B cell (primary cell): ENCODE results near the gene RIN2. TPM values are rescaled to one million over a fixed set of nuclear protein-coding genes. Genes with fewer than 3 reads are reported as not detected.

ENCODE experiments used
- ATAC-seq: fragments of 200-7000 bp; cut with Tn5 transposase; one replicate; pipeline ENCODE4 v1.10.0; 2021; ENCODE audit warnings: low read depth, mild to moderate bottlenecking, moderate number of reproducible peaks, moderate library complexity
- CTCF ChIA-PET: fragments of 350-600 bp; sonication (Branson Sonifier 250); formaldehyde crosslinking; loops from one replicate; lab custom pipeline; 2021; ENCODE audit warnings: antibody characterized with exemption, inconsistent platforms; lab: Charles Lee
- POLR2A ChIA-PET: fragments of 350-600 bp; sonication (Branson Sonifier 250); formaldehyde crosslinking; loops from one replicate; lab custom pipeline; 2021; ENCODE audit warnings: antibody characterized with exemption; lab: Charles Lee
- DNase-seq: peaks from one replicate; pipeline ENCODE4 v3.0.0; 2013
- H2AFZ ChIP-seq: 2 replicates; pipeline ENCODE4 v1.6.1; 2012; ENCODE audit warnings: mild to moderate bottlenecking, low read depth, low read length; ENCODE audit not compliant: insufficient read depth, poor library complexity, severe bottlenecking
- H3K27ac ChIP-seq, 2 donors: 1 replicate in 1 of 2; 2 replicates in 1 of 2; pipeline ENCODE4 v1.5.1; 2012 to 2013; ENCODE audit warnings: low read length in 2 of 2, mild to moderate bottlenecking in 2 of 2, moderate library complexity in 1 of 2
- H3K27me3 ChIP-seq, 4 experiments: fragments of 200-600 bp in 1 of 4; sonication (generic) in 1 of 4; replicated peaks in 1 of 4; 1 replicate in 2 of 4; 2 replicates in 2 of 4; pipeline versions ENCODE4 v1.6.1 to v1.7.0; 2013 to 2016; ENCODE audit warnings: low read length in 3 of 4, mild to moderate bottlenecking in 2 of 4, mixed read lengths in 1 of 4, moderate library complexity in 1 of 4; ENCODE audit not compliant: insufficient read depth in 4 of 4, control insufficient read depth in 3 of 4; ENCODE audit errors: control extremely low read depth in 1 of 4
- H3K36me3 ChIP-seq, 2 experiments: replicated peaks in 1 of 2; 1 replicate in 1 of 2; 2 replicates in 1 of 2; pipeline versions ENCODE4 v1.6.1 to v1.7.1; 2013; ENCODE audit warnings: low read length in 1 of 2; ENCODE audit not compliant: insufficient read depth in 2 of 2, control insufficient read depth in 1 of 2; ENCODE audit errors: control extremely low read depth in 1 of 2, extremely low read depth in 1 of 2
- H3K4me1 ChIP-seq, 2 donors: fragments of 200-600 bp in 1 of 2; sonication (generic) in 1 of 2; 1 replicate in 1 of 2; 2 replicates in 1 of 2; pipeline versions ENCODE4 v1.5.1 to v1.6.1; 2013 to 2017; ENCODE audit warnings: low read length in 2 of 2; ENCODE audit not compliant: control insufficient read depth in 2 of 2, insufficient read depth in 2 of 2
- H3K4me2 ChIP-seq: replicated peaks from 2 replicates; pipeline ENCODE3; 2012; ENCODE audit warnings: mild to moderate bottlenecking, low read depth, low read length; ENCODE audit not compliant: poor library complexity, severe bottlenecking
- H3K4me3 ChIP-seq, 5 experiments: fragments of 200-600 bp in 1 of 5; sonication (generic) in 1 of 5; 1 replicate in 3 of 5; 2 replicates in 2 of 5; pipeline versions ENCODE4 v1.5.1 to v1.7.0; 2011 to 2016; ENCODE audit warnings: low read length in 4 of 5, mild to moderate bottlenecking in 4 of 5, low read depth in 2 of 5, control low read depth in 1 of 5, moderate library complexity in 1 of 5; ENCODE audit not compliant: insufficient read depth in 1 of 5; ENCODE audit errors: control extremely low read depth in 1 of 5, extremely low read depth in 1 of 5
- H3K79me2 ChIP-seq: fragments of 200-600 bp; sonication (generic); one replicate; pipeline ENCODE4 v1.6.0; 2016; ENCODE audit warnings: low read length; ENCODE audit not compliant: control insufficient read depth, insufficient read depth
- H3K9ac ChIP-seq: fragments of 200-600 bp; sonication (generic); 2 replicates; pipeline ENCODE4 v1.6.1; 2017; ENCODE audit warnings: mild to moderate bottlenecking, low read length, moderate library complexity
- H3K9me3 ChIP-seq, 3 donors: one replicate each; pipeline versions ENCODE4 v1.6.1 to v1.7.1; 2013; ENCODE audit warnings: low read length in 2 of 3; ENCODE audit not compliant: control insufficient read depth in 2 of 3, insufficient read depth in 1 of 3; ENCODE audit errors: control extremely low read depth in 1 of 3
- H4K20me1 ChIP-seq: 2 replicates; pipeline ENCODE4 v1.6.0; 2012; ENCODE audit warnings: mild to moderate bottlenecking, low read length; ENCODE audit not compliant: insufficient read depth, control insufficient read depth, poor library complexity, severe bottlenecking
- H3K27ac Mint-ChIP-seq: one replicate; pipeline ENCODE4 v1.8.0; 2021; ENCODE audit warnings: mixed read lengths
- H3K27me3 Mint-ChIP-seq: one replicate; pipeline ENCODE4 v1.8.0; 2021; ENCODE audit warnings: mixed read lengths
- H3K4me1 Mint-ChIP-seq: one replicate; pipeline ENCODE4 v1.8.0; 2021; ENCODE audit warnings: mixed read lengths
- H3K4me3 Mint-ChIP-seq: one replicate; pipeline ENCODE4 v1.8.0; 2021; ENCODE audit warnings: mixed read lengths
- H3K9me3 Mint-ChIP-seq: one replicate; pipeline ENCODE4 v1.8.0; 2022; ENCODE audit warnings: mixed read lengths; ENCODE audit not compliant: insufficient read depth
- CTCF ChIP-seq: fragments of 200-600 bp; IDR thresholded peaks from one replicate; pipeline ENCODE4 v1.8.0; 2022; ENCODE audit warnings: antibody characterized with exemption, mild to moderate bottlenecking
- EZH2 ChIP-seq: IDR thresholded peaks from 2 replicates; pipeline ENCODE4 v1.6.1; 2012; ENCODE audit warnings: borderline replicate concordance, low read depth, mild to moderate bottlenecking, moderate library complexity, low read length; ENCODE audit not compliant: insufficient read depth, poor library complexity, severe bottlenecking
- WGBS: methylation state at CpG from one replicate; pipeline ENCODE4 v1.1.5; 2013; ENCODE audit warnings: missing lambda C conversion rate; ENCODE audit not compliant: insufficient coverage; 5-methylcytosine and 5-hydroxymethylcytosine counted together
- intact Hi-C: fragments of 100-400 bp; cut with micrococcal nuclease; formaldehyde crosslinking; loops from one replicate; pipeline ENCODE4 v1.10.0; 2022
- polyA plus RNA-seq: library from polyadenylated mRNA; depleted of rRNA; stranded (reverse); fragments of >200 nt; gene quantifications from 2 replicates; pipeline ENCODE4 v1.2.3, GENCODE V29; 2012
- total RNA-seq, 2 donors: library from RNA; stranded (reverse); fragments of 120-200 nt in 1 of 2; gene quantifications; 1 replicate in 1 of 2; 2 replicates in 1 of 2; pipeline versions ENCODE4 v1.2.3 to v1.2.4, GENCODE V29; 2013 to 2022

Gene RIN2
- total and polyA plus RNA-seq, 2 donors (not counting 1 experiment from before 2014, with no cell fraction given) = 0.15 to 0.32 TPM

GRCh38 chr20:19761841-19762240 lies 3.8 kb downstream of the RIN2 start:
- H3K4me1 Mint-ChIP-seq = peaks cover 17% of the 10 kb centered on the region
- no peak for ATAC-seq
- H3K79me2 ChIP-seq = no peaks in the 10 kb centered on the region
- H3K4me3 ChIP-seq = no peak overlapping the region
- peaks cover 0 to 34% (median 17%) of the 10 kb centered on the region in 4 experiments for H3K27me3 ChIP-seq
- no CpG with 5 or more reads among the region's 2 CpGs for WGBS
- ChIA-PET CTCF (no interaction called here), POLR2A (no interaction called here)
- no peak for TF ChIP-seq EZH2
- no peak for TF ChIP-seq CTCF
- no peaks in the 10 kb centered on the region for H3K36me3 ChIP-seq
- no peaks in the 10 kb centered on the region for H3K9me3 Mint-ChIP-seq
- H3K9me3 ChIP-seq = peaks cover 0 to 7% (median 0%) of the 10 kb centered on the region in 3 donors
- no peak overlapping the region for H3K4me3 Mint-ChIP-seq
- DNase-seq = no peak
- H4K20me1 ChIP-seq = no peaks in the 10 kb centered on the region
- no peak overlapping the region for H3K27ac ChIP-seq
- H3K4me2 ChIP-seq = no peak overlapping the region
- no peak overlapping the region for H3K9ac ChIP-seq
- H3K27ac Mint-ChIP-seq = no peak overlapping the region
- H3K27me3 Mint-ChIP-seq = peaks cover 35% of the 10 kb centered on the region
- intact Hi-C loops = no loop called here
- peaks cover 23 to 24% of the 10 kb centered on the region in 2 donors for H3K4me1 ChIP-seq
- H2AFZ ChIP-seq = no peak overlapping the region

- Histone ChIP-seq H3K79me2 (no peaks in the 10 kb centered on the region), H3K27ac (no peak overlapping the region), H3K9ac (no peak overlapping the region), H2AFZ (no peak overlapping the region), H4K20me1 (no peaks in the 10 kb centered on the region), H3K27me3 (peaks cover 0 to 16% (median 4%) of the 10 kb centered on the region in 4 experiments), H3K9me3 (no peaks in the 10 kb centered on the region), H3K4me1 (peaks cover 0 to under 1% of the 10 kb centered on the region in 2 donors), H3K36me3 (no peaks in the 10 kb centered on the region), H3K4me3 (no peak overlapping the region), H3K4me2 (no peak overlapping the region)
- 85% methylated on average over 6 of the region's 8 CpGs for WGBS
- intact Hi-C loops = no loop called here
- ATAC-seq = no peak
- ChIA-PET POLR2A (no interaction called here), CTCF (no interaction called here)
- Mint-ChIP-seq H3K9me3 (no peaks in the 10 kb centered on the region), H3K4me1 (peaks cover under 1% of the 10 kb centered on the region), H3K27ac (no peak overlapping the region), H3K4me3 (no peak overlapping the region), H3K27me3 (peaks cover 29% of the 10 kb centered on the region)
- TF ChIP-seq EZH2 (no peak), CTCF (no peak)
- DNase-seq = no peak
Measured at GRCh38 chr20:19764207-19764606, 6.1 kb downstream of the RIN2 start.
